NCI-H1417 (cell line): ENCODE data around the gene ATXN2.
A peak's percentile ranks its signal among the peaks of the same experiment; 100 is the strongest.
"Not testable (repeated sequence)": the region's sequence is repeated elsewhere in the genome, so short reads cannot be mapped to it uniquely, and the experiment has no call there.

Source experiments
- DNase-seq, 3 experiments: peaks; one replicate each; lab custom pipeline; 2025; lab: John Stamatoyannopoulos, UW

ATXN2 gene

GRCh38 chr12:111405149-111405858, 193.8 kb downstream of the ATXN2 start:
- peak; percentile 95 to 99 (median 99) for DNase-seq

- DNase-seq = peak in 2 of 3 experiments; percentile 45 to 48
Observed at GRCh38 chr12:111404362-111405148, 194.6 kb downstream of the ATXN2 start.

GRCh38 chr12:111402490-111402824, 196.7 kb downstream of the ATXN2 start:
- not testable (repeated sequence) for DNase-seq
